Activated T-cell treated with anti-CD3 and anti-CD28 coated beads, Interleukin-2, amount 50 U/mL, for 72 hours (primary cell): ENCODE results near the gene FNDC1. TPM values are rescaled to one million over a fixed set of nuclear protein-coding genes. Genes with fewer than 3 reads are reported as not detected.
A peak's percentile ranks its signal among the peaks of the same experiment; 100 is the strongest.

Experiments
- ATAC-seq, 2 donors: fragments of 150-1000 bp; cut with Tn5 transposase; replicated peaks in 1 of 2; 2 replicates each; pipeline ENCODE4 v1.10.0; 2021; ENCODE audit warnings: moderate library complexity in 2 of 2, mild to moderate bottlenecking in 1 of 2
- DNase-seq, 2 donors: peaks; one replicate each; pipeline ENCODE4 v3.0.0; 2021 to 2022; ENCODE audit warnings: mixed read lengths in 1 of 2
- H3K27ac Mint-ChIP-seq: one replicate; pipeline ENCODE4 v1.8.0; 2022; ENCODE audit warnings: mild to moderate bottlenecking, moderate library complexity, mixed read lengths
- H3K27me3 Mint-ChIP-seq: one replicate; pipeline ENCODE4 v1.8.0; 2022; ENCODE audit warnings: low read depth, mixed read lengths
- H3K36me3 Mint-ChIP-seq, 2 donors: one replicate each; pipeline ENCODE4 v1.8.0; 2022; ENCODE audit warnings: mixed read lengths in 2 of 2, mild to moderate bottlenecking in 1 of 2; ENCODE audit not compliant: insufficient read depth in 2 of 2
- H3K4me1 Mint-ChIP-seq: one replicate; pipeline ENCODE4 v1.8.0; 2022; ENCODE audit warnings: low read depth, mixed read lengths
- H3K4me3 Mint-ChIP-seq, 2 donors: one replicate each; pipeline ENCODE4 v1.8.0; 2022; ENCODE audit warnings: mild to moderate bottlenecking in 2 of 2, mixed read lengths in 2 of 2, moderate library complexity in 2 of 2
- H3K9me3 Mint-ChIP-seq, 2 donors: one replicate each; pipeline ENCODE4 v1.8.0; 2022; ENCODE audit warnings: mixed read lengths in 2 of 2
- total RNA-seq, 2 donors: library from RNA; stranded (reverse); gene quantifications; one replicate each; pipeline ENCODE4 v1.2.3, GENCODE V29; 2022

The FNDC1 gene
- total RNA-seq, 2 donors from 2014 or later, result 0.30 TPM; not detected in 1

- ATAC-seq (no peak), DNase-seq (no peak)
- H3K36me3 Mint-ChIP-seq, result no peaks in the 10 kb centered on the region
- no peak overlapping the region for H3K27ac Mint-ChIP-seq
- H3K27me3 Mint-ChIP-seq, result peaks cover 31% of the 10 kb centered on the region
- H3K4me1 Mint-ChIP-seq, result no peaks in the 10 kb centered on the region
- no peaks in the 10 kb centered on the region for H3K9me3 Mint-ChIP-seq
- no peak overlapping the region for H3K4me3 Mint-ChIP-seq
Measured at GRCh38 chr6:159229651-159230051, 60.5 kb downstream of the FNDC1 start.

- H3K27me3 Mint-ChIP-seq, result peaks cover 43% of the 10 kb centered on the region
- H3K36me3 Mint-ChIP-seq, result no peaks in the 10 kb centered on the region
- no peak overlapping the region for H3K4me3 Mint-ChIP-seq
- no peaks in the 10 kb centered on the region for H3K4me1 Mint-ChIP-seq
- ATAC-seq (no peak), DNase-seq (no peak)
- no peak overlapping the region for H3K27ac Mint-ChIP-seq
- no peaks in the 10 kb centered on the region for H3K9me3 Mint-ChIP-seq
Measured at GRCh38 chr6:159232106-159232645, 63.0 kb downstream of the FNDC1 start.

GRCh38 chr6:159232751-159233150, 63.6 kb downstream of the FNDC1 start:
- H3K4me3 Mint-ChIP-seq, result no peak overlapping the region
- ATAC-seq (no peak), DNase-seq (no peak)
- no peaks in the 10 kb centered on the region for H3K9me3 Mint-ChIP-seq
- no peaks in the 10 kb centered on the region for H3K4me1 Mint-ChIP-seq
- no peak overlapping the region for H3K27ac Mint-ChIP-seq
- no peaks in the 10 kb centered on the region for H3K36me3 Mint-ChIP-seq
- peaks cover 43% of the 10 kb centered on the region for H3K27me3 Mint-ChIP-seq

DNA sequence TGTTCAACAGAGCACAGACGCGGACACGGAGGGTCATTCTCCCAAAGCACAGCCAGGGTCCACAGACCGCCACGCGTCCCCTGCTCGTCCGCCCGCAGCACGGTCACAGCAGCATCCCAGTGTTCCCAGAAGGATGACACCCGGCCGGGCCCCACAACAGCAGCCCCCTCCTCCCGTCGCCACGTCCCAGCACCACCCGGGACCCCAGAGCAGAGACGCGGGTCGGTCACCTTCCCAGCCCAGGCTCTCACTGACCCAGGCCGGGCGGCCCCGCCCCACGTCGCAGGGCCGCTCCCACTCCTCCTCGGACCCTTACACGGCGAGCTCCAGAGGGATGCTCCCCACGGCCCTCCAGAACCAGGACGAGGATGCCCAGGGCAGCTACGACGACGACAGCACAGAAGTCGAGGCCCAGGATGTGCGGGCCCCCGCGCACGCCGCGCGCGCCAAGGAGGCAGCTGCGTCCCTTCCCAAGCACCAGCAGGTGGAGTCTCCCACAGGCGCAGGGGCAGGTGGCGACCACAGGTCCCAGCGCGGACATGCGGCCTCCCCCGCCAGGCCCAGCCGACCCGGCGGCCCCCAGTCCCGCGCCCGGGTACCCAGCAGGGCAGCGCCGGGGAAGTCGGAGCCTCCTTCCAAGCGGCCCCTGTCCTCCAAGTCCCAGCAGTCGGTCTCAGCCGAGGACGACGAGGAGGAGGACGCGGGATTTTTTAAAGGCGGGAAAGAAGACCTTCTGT, 64.3 kb downstream of the FNDC1 start:
- Mint-ChIP-seq H3K4me3 (no peak overlapping the region), H3K36me3 (no peaks in the 10 kb centered on the region), H3K4me1 (no peaks in the 10 kb centered on the region), H3K27me3 (peaks cover 40% of the 10 kb centered on the region), H3K9me3 (no peaks in the 10 kb centered on the region), H3K27ac (no peak overlapping the region)
- ATAC-seq (no peak), DNase-seq (no peak)

DNA sequence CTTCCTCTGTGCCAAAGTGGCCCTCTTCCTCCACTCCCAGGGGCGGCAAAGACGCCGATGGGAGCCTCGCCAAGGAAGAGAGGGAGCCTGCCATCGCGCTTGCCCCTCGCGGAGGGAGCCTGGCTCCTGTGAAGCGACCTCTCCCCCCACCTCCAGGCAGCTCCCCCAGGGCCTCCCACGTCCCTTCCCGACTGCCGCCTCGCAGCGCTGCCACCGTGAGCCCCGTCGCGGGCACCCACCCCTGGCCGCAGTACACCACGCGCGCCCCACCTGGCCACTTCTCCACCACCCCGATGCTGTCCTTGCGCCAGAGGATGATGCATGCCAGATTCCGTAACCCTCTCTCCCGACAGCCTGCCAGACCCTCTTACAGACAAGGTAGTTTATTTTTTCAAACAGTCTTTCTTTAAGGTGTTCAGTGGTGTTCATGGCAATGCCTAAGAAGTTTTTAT, 64.9 kb downstream of the FNDC1 start:
- H3K27ac Mint-ChIP-seq, result no peak overlapping the region
- ATAC-seq, result no peak
- H3K36me3 Mint-ChIP-seq, result no peaks in the 10 kb centered on the region
- H3K9me3 Mint-ChIP-seq, result no peaks in the 10 kb centered on the region
- H3K4me3 Mint-ChIP-seq, result no peak overlapping the region
- DNase-seq, result no peak
- H3K27me3 Mint-ChIP-seq, result peaks cover 40% of the 10 kb centered on the region
- H3K4me1 Mint-ChIP-seq, result no peaks in the 10 kb centered on the region

- Mint-ChIP-seq H3K27ac (no peak overlapping the region), H3K4me1 (no peaks in the 10 kb centered on the region), H3K4me3 (no peak overlapping the region), H3K36me3 (no peaks in the 10 kb centered on the region), H3K9me3 (no peaks in the 10 kb centered on the region), H3K27me3 (peaks cover 41% of the 10 kb centered on the region)
- no peak for DNase-seq
- no peak for ATAC-seq
Measured at GRCh38 chr6:159238920-159239558, 69.8 kb downstream of the FNDC1 start.

DNA sequence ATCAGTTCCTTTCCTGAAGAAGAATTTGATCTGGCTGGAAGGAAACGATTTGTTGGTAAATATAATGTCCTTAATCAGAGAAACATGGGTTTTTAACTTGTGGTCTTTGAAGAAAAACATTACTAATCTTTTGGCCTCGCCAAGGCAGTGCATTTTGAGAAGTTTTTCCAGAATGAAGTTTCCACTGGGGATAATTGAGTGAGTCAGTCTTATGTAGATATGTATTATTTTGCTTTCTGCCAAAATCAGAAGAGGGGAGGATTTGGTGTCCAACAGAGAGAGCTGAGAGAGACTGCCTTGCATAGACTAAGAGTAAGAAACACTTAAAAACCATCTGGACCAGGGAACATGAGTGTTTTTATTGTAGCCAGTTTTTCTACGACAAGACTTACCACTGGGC, 79.9 kb downstream of the FNDC1 start:
- Mint-ChIP-seq H3K4me1 (peaks cover 1% of the 10 kb centered on the region), H3K27ac (no peak overlapping the region), H3K27me3 (peaks cover 23% of the 10 kb centered on the region), H3K36me3 (peaks cover 0 to 3% of the 10 kb centered on the region in 2 donors), H3K4me3 (no peak overlapping the region), H3K9me3 (peaks cover 0 to 3% of the 10 kb centered on the region in 2 donors)
- no peak for ATAC-seq
- DNase-seq, result no peak

GRCh38 chr6:159249752-159250151, 80.6 kb downstream of the FNDC1 start:
- Mint-ChIP-seq H3K4me3 (no peak overlapping the region), H3K27me3 (peaks cover 30% of the 10 kb centered on the region), H3K9me3 (peaks cover 0 to 2% of the 10 kb centered on the region in 2 donors), H3K36me3 (peaks cover 0 to under 1% of the 10 kb centered on the region in 2 donors), H3K27ac (no peak overlapping the region), H3K4me1 (peaks cover 4% of the 10 kb centered on the region)
- ATAC-seq, result no peak
- no peak for DNase-seq

DNA sequence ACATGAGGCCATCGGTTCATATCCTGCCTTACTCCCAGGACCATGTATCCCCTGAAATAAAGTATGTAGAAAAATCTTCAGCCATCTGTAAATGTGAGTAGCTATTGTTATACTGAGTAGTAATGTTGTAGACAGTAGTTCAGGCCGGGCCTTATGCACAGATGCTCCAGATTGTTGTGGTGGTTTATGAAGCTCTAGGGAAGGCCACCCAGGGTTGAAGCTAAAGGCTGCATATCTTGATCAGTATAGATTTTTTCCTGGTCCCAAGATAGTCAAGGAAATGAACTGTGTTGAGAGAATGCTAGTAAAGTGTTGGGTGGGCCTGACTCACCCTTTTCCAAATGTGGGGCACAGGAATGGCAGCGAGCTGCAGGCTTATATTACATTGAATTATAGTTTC, 81.4 kb downstream of the FNDC1 start:
- no peaks in the 10 kb centered on the region for H3K36me3 Mint-ChIP-seq
- no peak overlapping the region for H3K4me3 Mint-ChIP-seq
- DNase-seq, result no peak

DNA sequence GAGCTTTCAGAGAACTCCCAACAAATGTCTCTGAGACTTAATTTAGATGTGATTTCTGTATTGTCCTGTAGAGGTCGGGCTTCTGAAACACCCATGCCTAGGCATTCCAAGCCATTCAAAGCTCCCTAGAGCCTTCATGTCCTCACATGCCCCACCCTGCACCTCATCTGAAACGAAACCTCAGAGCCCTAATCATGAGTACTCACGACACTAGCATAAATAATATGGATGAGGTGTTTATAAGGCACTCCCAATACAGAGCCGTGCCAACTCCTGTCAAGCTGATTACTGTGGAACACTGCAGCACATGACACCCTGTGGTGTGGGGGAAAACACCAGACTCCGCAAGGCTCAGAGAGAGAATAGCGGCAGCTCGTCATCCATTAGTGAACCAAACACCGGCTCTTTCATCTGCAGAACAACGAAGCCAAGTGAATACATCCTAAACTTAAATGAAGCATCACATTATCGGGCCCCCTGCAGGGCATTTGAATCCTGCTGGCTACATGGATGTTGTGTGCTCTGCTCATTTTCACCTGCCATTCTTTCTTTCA, 83.8 kb downstream of the FNDC1 start:
- ATAC-seq (peak; percentile 45 to 52), DNase-seq (peak in 1 of 2 donors; percentile 3)
- H3K4me3 Mint-ChIP-seq, result no peak overlapping the region
- no peaks in the 10 kb centered on the region for H3K36me3 Mint-ChIP-seq
- H3K4me1 Mint-ChIP-seq, result peaks cover 4% of the 10 kb centered on the region
- H3K27ac Mint-ChIP-seq, result no peak overlapping the region
- peaks cover 0 to 1% of the 10 kb centered on the region in 2 donors for H3K9me3 Mint-ChIP-seq
- peaks cover 29% of the 10 kb centered on the region for H3K27me3 Mint-ChIP-seq

More for the DNA sequence above, 81.4 kb downstream of the FNDC1 start:
- ATAC-seq, result no peak
- Mint-ChIP-seq H3K27me3 (peaks cover 35% of the 10 kb centered on the region), H3K27ac (no peak overlapping the region), H3K4me1 (peaks cover 4% of the 10 kb centered on the region), H3K9me3 (no peaks in the 10 kb centered on the region)

DNA sequence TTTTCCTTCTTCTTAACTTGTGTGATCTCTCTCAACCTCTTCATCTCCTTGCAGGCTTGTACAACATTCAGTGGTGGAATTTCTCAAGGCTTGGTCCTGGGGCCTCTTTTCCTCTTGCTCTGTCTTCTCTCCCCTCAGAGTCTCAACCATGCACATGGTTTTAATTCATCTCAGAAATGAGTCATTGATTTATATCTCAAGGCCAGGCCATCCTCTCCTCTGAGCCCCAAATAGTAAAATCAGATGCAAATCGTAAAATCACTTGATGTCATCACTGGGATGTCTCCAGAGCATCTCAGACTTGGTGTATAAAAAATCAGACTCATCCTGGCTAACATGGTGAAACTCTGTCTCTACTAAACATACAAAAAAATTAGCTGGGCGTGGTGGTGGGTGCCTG, 85.0 kb downstream of the FNDC1 start:
- Mint-ChIP-seq H3K9me3 (peaks cover 0 to 1% of the 10 kb centered on the region in 2 donors), H3K36me3 (no peaks in the 10 kb centered on the region), H3K4me3 (no peak overlapping the region), H3K27me3 (peaks cover 29% of the 10 kb centered on the region), H3K4me1 (peaks cover 4% of the 10 kb centered on the region), H3K27ac (no peak overlapping the region)
- ATAC-seq (no peak), DNase-seq (no peak)

- Mint-ChIP-seq H3K9me3 (peaks cover 0 to 1% of the 10 kb centered on the region in 2 donors), H3K27ac (no peak overlapping the region), H3K4me1 (peaks cover 4% of the 10 kb centered on the region), H3K27me3 (peaks cover 34% of the 10 kb centered on the region), H3K36me3 (no peaks in the 10 kb centered on the region), H3K4me3 (no peak overlapping the region)
- DNase-seq, result no peak
- no peak for ATAC-seq
Measured at GRCh38 chr6:159255434-159255951, 86.3 kb downstream of the FNDC1 start.

DNA sequence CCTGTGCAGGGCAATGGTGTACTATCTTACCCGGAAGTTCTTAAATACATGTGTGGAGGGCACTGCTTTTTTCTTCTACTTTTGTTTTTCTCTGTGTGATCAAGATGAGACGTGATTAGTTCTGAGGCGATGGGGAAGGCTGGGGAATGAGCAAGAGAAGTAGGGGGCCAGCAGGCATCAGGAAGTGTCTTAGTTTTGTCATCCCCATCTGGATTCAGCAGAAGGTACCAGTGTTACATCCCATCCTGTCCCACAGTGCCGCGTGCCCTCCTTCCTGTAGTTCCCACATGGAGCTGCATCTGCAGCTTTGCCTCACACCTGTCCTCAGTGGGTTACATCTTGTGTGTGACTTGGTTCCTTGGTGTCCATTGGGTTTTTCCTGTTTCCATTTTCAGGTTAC, 86.9 kb downstream of the FNDC1 start:
- DNase-seq (no peak), ATAC-seq (no peak)
- no peaks in the 10 kb centered on the region for H3K36me3 Mint-ChIP-seq
- H3K4me3 Mint-ChIP-seq, result no peak overlapping the region
- H3K9me3 Mint-ChIP-seq, result peaks cover 0 to 1% of the 10 kb centered on the region in 2 donors
- no peak overlapping the region for H3K27ac Mint-ChIP-seq
- peaks cover 4% of the 10 kb centered on the region for H3K4me1 Mint-ChIP-seq
- H3K27me3 Mint-ChIP-seq, result peaks cover 36% of the 10 kb centered on the region
